Keratinocyte (primary cell): ENCODE results near the gene CD33. TPM values are rescaled to one million over a fixed set of nuclear protein-coding genes. Genes with fewer than 3 reads are reported as not detected.

Experiments
- DNase-seq: peaks from one replicate; pipeline ENCODE4 v3.0.0-alpha.2; 2011; ENCODE audit warnings: low read depth, missing footprints, low spot score
- FAIRE-seq: peaks from 2 replicates; lab custom pipeline; 2011; peaks lifted over from hg19 to GRCh38; lab: Jason Lieb, UNC
- H2AFZ ChIP-seq: 2 replicates; pipeline ENCODE4 v1.6.0; 2012; ENCODE audit warnings: low read length, control low read depth, inconsistent platforms; ENCODE audit not compliant: control insufficient read depth
- H3K27ac ChIP-seq: 2 replicates; pipeline ENCODE4 v1.5.1; 2011; ENCODE audit warnings: low read length; ENCODE audit not compliant: control insufficient read depth, insufficient read depth
- H3K27me3 ChIP-seq: 3 replicates; pipeline ENCODE4 v1.6.0; 2011; ENCODE audit warnings: low read length; ENCODE audit not compliant: control insufficient read depth, insufficient read depth; ENCODE audit errors: extremely low read depth
- H3K36me3 ChIP-seq, 2 experiments: 2 replicates in 1 of 2; 3 replicates in 1 of 2; pipeline ENCODE4 v1.5.1; 2011; ENCODE audit warnings: low read length in 2 of 2, mild to moderate bottlenecking in 1 of 2; ENCODE audit not compliant: control insufficient read depth in 2 of 2, insufficient read depth in 2 of 2; ENCODE audit errors: extremely low read depth in 1 of 2
- H3K4me1 ChIP-seq: 3 replicates; pipeline ENCODE4 v1.5.1; 2011; ENCODE audit warnings: low read length; ENCODE audit not compliant: control insufficient read depth, insufficient read depth; ENCODE audit errors: extremely low read depth
- H3K4me2 ChIP-seq: 3 replicates; pipeline ENCODE4 v1.6.0; 2011; ENCODE audit warnings: low read depth, low read length; ENCODE audit not compliant: control insufficient read depth, insufficient read depth; ENCODE audit errors: extremely low read depth
- H3K4me3 ChIP-seq, 3 experiments: fragments of 200-600 bp in 1 of 3; sonication (generic) in 1 of 3; 2 replicates in 2 of 3; 3 replicates in 1 of 3; pipeline ENCODE4 v1.5.1; 2011 to 2016; ENCODE audit warnings: low read length in 3 of 3, mild to moderate bottlenecking in 3 of 3, control low read depth in 2 of 3, inconsistent platforms in 1 of 3, low read depth in 1 of 3, mixed read lengths in 1 of 3, mixed run types in 1 of 3, moderate library complexity in 1 of 3; ENCODE audit not compliant: control insufficient read depth in 2 of 3, insufficient read depth in 2 of 3; ENCODE audit errors: extremely low read depth in 1 of 3
- H3K79me2 ChIP-seq: 2 replicates; pipeline ENCODE4 v1.6.0; 2012; ENCODE audit warnings: low read length; ENCODE audit not compliant: control insufficient read depth, insufficient read depth
- H3K9ac ChIP-seq: 3 replicates; pipeline ENCODE4 v1.6.0; 2011; ENCODE audit warnings: low read length; ENCODE audit not compliant: control insufficient read depth, insufficient read depth; ENCODE audit errors: extremely low read depth
- H3K9me1 ChIP-seq: 3 replicates; pipeline ENCODE4 v1.6.0; 2011; ENCODE audit warnings: low read length; ENCODE audit not compliant: control insufficient read depth, insufficient read depth; ENCODE audit errors: extremely low read depth
- H3K9me3 ChIP-seq: 2 replicates; pipeline ENCODE4 v1.5.1; 2012; ENCODE audit warnings: low read depth, low read length; ENCODE audit not compliant: control insufficient read depth
- H4K20me1 ChIP-seq: 3 replicates; pipeline ENCODE4 v1.6.0; 2011; ENCODE audit warnings: low read length; ENCODE audit not compliant: control insufficient read depth, insufficient read depth; ENCODE audit errors: extremely low read depth
- EZH2 ChIP-seq: IDR thresholded peaks from one replicate; pipeline ENCODE4 v1.6.1; 2012; ENCODE audit warnings: inconsistent platforms, mild to moderate bottlenecking, low read length, moderate library complexity
- dilution Hi-C: fragments of 300-500 bp; cut with MboI; formaldehyde crosslinking; loops from one replicate; pipeline ENCODE4 v1.7.0; 2020; ENCODE audit warnings: low sequenced_read_pairs; ENCODE audit not compliant: extremely low pct_ligation_motif_present
- polyA plus RNA-seq, 5 experiments: library from polyadenylated mRNA; depleted of rRNA in 3 of 5; stranded (reverse) in 3 of 5; stranded (forward) in 1 of 5; unstranded in 1 of 5; fragments of >200 nt; gene quantifications; 1 replicate in 1 of 5; 2 replicates in 3 of 5; 3 replicates in 1 of 5; pipeline versions ENCODE4 v1.2.1 to v1.2.3, GENCODE V29; 2011 to 2012; ENCODE audit warnings: missing spikeins in 2 of 5, low read depth in 1 of 5, low replicate concordance in 1 of 5
- TF ChIP-seq, protein P1 (sequence below), 3 experiments: IDR thresholded peaks in 1 of 3; conservative IDR thresholded peaks in 1 of 3; optimal IDR thresholded peaks in 1 of 3; 2 replicates in 2 of 3; 3 replicates in 1 of 3; pipeline versions ENCODE3 to v1.5.1; 2011; ENCODE audit warnings: low read length in 3 of 3, mild to moderate bottlenecking in 3 of 3, moderate library complexity in 2 of 3, control low read depth in 1 of 3, inconsistent platforms in 1 of 3; ENCODE audit not compliant: insufficient read depth in 2 of 3; ENCODE audit errors: extremely low read depth in 1 of 3

Gene CD33
- polyA plus RNA-seq, 1 donor (not counting 4 experiments of a cell fraction or from before 2014, with no cell fraction given) = 0.16 TPM

- Histone ChIP-seq H3K27ac (no peak overlapping the region), H3K36me3 (no peaks in the 10 kb centered on the region), H4K20me1 (no peaks in the 10 kb centered on the region), H3K79me2 (no peaks in the 10 kb centered on the region), H3K9me3 (no peaks in the 10 kb centered on the region), H3K9me1 (no peaks in the 10 kb centered on the region), H2AFZ (no peak overlapping the region), H3K4me3 (no peak overlapping the region), H3K9ac (no peak overlapping the region), H3K4me1 (no peaks in the 10 kb centered on the region), H3K27me3 (no peaks in the 10 kb centered on the region), H3K4me2 (no peak overlapping the region)
- DNase-seq = no peak
- no peak for FAIRE-seq
- TF ChIP-seq, protein P1, sequence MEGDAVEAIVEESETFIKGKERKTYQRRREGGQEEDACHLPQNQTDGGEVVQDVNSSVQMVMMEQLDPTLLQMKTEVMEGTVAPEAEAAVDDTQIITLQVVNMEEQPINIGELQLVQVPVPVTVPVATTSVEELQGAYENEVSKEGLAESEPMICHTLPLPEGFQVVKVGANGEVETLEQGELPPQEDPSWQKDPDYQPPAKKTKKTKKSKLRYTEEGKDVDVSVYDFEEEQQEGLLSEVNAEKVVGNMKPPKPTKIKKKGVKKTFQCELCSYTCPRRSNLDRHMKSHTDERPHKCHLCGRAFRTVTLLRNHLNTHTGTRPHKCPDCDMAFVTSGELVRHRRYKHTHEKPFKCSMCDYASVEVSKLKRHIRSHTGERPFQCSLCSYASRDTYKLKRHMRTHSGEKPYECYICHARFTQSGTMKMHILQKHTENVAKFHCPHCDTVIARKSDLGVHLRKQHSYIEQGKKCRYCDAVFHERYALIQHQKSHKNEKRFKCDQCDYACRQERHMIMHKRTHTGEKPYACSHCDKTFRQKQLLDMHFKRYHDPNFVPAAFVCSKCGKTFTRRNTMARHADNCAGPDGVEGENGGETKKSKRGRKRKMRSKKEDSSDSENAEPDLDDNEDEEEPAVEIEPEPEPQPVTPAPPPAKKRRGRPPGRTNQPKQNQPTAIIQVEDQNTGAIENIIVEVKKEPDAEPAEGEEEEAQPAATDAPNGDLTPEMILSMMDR (optimal IDR thresholded peaks at IDR 0.05 in 1 of 3, IDR thresholded peaks at IDR 0.05 in 1 of 3, conservative IDR thresholded peaks at IDR 0.05 in 1 of 3; ENCODE audit: extremely low read depth in 1 of 3, insufficient read depth in 2 of 3, low read length in 3 of 3) = no peak
- no peak for TF ChIP-seq EZH2
- dilution Hi-C loops = no loop called here
These were observed 47.4 kb downstream of the CD33 start for GRCh38 chr19:51272183-51272810.

DNA sequence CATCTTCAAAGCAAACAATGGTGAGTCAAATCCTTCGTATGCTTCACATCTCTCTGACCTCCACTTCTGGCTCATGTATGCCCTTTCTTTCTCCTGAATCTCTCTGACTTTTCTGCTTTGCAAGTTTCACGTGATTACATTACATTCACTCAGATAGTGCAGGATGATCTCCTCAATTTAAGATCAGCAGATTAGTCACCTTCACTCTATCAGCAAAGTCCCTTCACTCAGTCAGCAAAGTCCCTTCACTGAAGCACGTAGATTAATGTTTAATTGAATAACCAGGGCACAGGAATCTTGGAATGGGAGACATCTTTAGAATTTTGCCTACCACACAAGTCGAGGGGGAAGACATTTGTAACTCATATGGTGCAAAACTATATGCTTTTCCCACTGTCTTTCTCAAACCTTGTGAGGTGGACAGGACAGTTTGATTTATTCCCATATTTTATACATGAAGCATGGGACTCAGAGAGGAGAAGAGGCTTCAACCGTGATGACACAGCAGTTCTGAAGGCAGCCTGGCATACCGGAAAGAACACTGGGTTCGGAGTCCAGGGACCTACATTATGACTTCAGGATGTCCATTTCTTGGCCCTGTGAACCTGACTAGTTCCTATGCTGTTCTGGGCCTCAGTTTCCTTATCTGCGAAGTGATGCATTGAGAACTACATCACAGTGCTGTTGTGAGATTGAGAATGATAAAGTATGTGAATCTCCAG, 49.3 kb downstream of the CD33 start:
- Histone ChIP-seq H3K4me2 (no peak overlapping the region), H3K79me2 (no peaks in the 10 kb centered on the region), H3K4me1 (no peaks in the 10 kb centered on the region), H3K27ac (no peak overlapping the region), H3K36me3 (no peaks in the 10 kb centered on the region), H3K9ac (no peak overlapping the region), H4K20me1 (no peaks in the 10 kb centered on the region), H3K9me1 (no peaks in the 10 kb centered on the region), H3K9me3 (no peaks in the 10 kb centered on the region), H3K27me3 (no peaks in the 10 kb centered on the region), H2AFZ (no peak overlapping the region), H3K4me3 (no peak overlapping the region)
- no peak for FAIRE-seq
- no peak for TF ChIP-seq EZH2
- TF ChIP-seq, protein P1 (optimal IDR thresholded peaks at IDR 0.05 in 1 of 3, IDR thresholded peaks at IDR 0.05 in 1 of 3, conservative IDR thresholded peaks at IDR 0.05 in 1 of 3; ENCODE audit: extremely low read depth in 1 of 3, insufficient read depth in 2 of 3, low read length in 3 of 3) = no peak
- no peak for DNase-seq
- dilution Hi-C loops = no loop called here
